COLO829 (cell line): Measurements from ENCODE around the gene ETV6.

ENCODE experiments used
- DNase-seq: peaks from one replicate; pipeline ENCODE4 v3.0.0; 2012; ENCODE audit warnings: low spot score

ETV6 gene

GRCh38 chr12:11696084-11696483 lies 46.6 kb downstream of the ETV6 start:
- no peak for DNase-seq

GRCh38 chr12:11697131-11697530 lies 47.7 kb downstream of the ETV6 start:
- no peak for DNase-seq

DNA sequence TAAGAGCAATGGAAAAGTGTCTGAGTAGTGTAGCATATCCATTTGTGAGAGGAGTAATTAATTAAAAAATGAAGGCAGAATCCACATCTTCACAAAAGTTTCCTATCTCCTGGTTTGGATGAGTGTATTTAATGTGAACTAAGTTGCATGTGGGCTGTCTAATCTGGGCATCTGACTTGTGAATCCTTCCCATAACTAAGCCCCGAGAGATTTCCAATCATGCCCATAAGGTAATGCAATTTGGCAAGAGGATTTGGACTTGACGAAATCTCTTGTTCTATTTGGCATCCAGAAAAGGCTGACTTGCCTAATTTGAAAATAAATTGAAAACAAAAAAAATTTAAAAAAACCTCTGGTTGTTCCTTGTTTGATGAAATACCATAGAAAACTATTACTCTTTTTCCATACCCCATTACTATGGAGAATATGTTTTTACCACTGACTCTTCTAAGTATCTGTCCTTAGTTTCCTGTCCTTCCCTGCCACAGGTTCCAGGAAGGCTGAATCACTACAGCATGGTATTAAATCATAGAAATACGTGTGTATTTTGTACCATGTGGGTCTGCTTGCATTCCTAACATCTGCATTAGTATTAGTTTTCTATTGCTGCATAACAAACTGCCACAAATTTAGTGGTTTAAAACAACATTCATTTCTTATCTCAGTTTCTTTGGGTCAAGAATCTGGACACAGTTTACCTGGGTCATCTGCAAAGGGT lies 48.4 kb downstream of the ETV6 start:
- no peak for DNase-seq

- no peak for DNase-seq
These were observed 49.3 kb downstream of the ETV6 start for GRCh38 chr12:11698729-11699128.

DNA sequence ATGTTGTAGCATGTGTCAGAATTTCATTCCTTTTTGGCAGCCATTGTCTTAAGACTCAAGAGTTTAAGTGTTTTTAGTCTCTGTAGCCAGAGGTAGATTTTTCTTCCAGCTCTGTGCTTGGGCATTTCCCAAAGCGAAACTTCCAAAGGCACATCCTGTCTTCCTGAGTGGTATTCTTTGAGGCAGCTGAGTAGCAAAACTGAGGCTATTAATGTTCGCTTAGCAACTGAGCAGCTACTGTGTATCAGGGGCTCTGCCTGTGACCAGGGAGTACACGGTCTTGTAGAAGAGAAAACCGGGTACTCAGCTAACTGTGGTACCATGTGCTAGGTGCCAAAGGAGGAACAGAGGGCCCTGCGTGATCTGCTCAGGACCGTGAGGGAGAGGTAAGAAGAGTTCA lies 52.0 kb downstream of the ETV6 start:
- no peak for DNase-seq

DNA sequence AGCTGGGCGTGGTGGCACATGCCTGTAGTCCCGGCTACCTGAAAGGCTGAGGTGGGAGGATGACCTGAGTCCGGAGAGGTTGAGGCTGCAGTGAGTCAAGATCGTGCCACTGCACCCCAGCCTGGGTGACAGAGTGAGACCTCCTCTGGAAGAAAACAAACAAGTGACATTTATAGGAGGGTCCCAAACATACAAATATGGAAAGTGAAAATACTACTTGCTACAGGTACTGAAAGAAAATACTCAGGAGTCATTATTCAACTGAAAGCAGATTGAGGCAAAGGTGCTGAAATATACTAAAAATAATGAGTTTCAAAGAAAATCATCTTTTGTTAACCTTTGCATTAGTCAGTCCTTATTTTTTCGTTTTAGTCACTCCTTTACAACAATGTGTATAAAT lies 53.5 kb downstream of the ETV6 start:
- DNase-seq: no peak

- no peak for DNase-seq
These were observed 53.9 kb downstream of the ETV6 start for GRCh38 chr12:11703378-11703777.

DNA sequence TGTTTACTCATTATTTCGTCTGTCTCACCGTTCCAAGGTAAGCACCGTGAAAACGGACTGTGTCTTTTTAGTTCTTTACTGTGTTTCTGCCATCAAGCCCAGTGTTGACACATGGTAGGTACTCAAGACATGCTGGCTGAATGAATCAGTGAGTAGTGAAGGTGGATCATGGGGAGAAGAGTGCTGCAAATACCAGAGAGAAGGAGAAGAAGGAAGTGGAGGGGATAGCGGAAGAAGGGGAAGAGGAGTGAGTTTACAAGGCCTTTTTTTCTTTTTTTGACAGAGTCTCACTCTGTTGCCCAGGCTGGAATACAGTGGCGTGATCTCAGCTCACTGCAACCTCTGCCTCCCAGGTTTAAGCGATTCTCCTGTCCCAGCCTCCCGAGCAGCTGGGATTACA lies 54.6 kb downstream of the ETV6 start:
- DNase-seq: no peak

GRCh38 chr12:11705010-11705409 lies 55.5 kb downstream of the ETV6 start:
- DNase-seq: no peak

GRCh38 chr12:11706509-11707379 lies 57.3 kb downstream of the ETV6 start:
- no peak for DNase-seq

- DNase-seq: no peak
These were observed 58.1 kb downstream of the ETV6 start for GRCh38 chr12:11707535-11707934.

GRCh38 chr12:11709513-11709912 lies 60.0 kb downstream of the ETV6 start:
- DNase-seq: no peak

GRCh38 chr12:11710431-11710830 lies 61.0 kb downstream of the ETV6 start:
- no peak for DNase-seq

GRCh38 chr12:11710906-11711305 lies 61.4 kb downstream of the ETV6 start:
- DNase-seq: no peak

DNA sequence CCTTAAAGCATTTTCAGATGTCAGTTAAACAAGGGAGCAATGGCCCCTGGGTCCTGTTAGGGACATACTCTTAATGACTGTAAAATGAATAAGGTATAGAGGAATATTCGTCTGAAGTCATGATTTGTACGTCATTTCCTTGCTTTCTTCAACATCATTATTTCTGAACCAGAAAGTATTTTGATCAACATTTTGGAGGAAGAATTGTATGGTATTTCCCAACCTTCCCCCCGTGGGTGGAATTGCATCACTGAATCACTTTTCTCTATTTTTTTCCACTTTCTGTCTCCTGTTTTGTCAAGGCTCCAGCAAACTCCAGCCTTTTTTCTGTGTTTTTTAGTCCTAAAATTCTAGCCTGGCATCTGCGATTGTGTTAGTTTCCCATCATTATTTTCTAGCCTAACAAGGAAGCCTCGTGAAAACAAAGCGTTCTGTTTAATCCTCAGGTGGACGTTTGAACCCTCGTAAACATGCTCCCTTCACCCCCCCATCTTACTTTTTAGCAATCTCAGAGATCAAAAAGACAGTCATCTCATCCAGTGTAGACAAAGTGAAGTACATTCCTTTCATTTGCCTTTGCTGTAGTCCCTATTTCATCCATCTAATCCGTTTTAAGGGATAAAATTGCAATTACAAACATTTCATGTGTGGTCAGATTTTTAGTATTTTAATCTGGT lies 62.3 kb downstream of the ETV6 start:
- no peak for DNase-seq

GRCh38 chr12:11712491-11712890 lies 63.0 kb downstream of the ETV6 start:
- DNase-seq: no peak

DNA sequence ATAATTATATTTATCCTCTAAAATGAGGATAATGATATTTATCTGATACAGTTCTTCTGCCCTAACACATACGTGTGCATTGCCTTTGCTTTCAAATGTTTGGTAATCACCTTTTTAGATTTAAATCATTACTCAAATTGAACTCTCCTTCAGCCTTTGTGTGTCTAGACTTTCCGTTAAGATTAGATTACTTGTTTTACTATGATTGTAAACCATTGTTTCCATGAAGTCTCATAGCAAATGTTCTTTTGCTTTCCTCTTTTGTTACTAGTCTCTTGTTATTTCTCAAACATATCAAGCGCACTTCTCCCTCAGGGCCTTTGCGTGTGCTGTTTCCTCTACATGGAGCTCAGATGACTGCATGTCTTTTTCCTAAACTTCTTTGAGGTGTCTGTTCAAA lies 63.7 kb downstream of the ETV6 start:
- DNase-seq: no peak

DNA sequence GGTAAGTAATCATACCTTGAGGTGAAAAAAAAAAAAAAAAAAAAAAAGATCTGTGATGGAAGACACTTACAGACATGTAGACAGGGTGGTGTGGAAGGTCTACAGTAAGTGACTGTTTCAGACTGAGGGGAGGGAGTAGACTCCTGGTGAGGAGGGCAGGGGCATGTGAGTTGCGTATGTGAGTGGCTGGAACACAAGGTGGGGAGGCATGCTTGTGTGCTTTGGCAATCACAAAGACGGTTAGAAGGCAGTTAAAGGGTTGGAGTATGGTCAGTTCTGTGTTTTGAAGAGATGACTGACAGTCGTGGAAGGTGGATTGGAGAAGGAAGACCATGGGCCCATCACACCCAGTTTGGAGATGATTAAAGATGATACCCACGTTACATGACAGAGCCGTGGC lies 65.2 kb downstream of the ETV6 start:
- no peak for DNase-seq

DNA sequence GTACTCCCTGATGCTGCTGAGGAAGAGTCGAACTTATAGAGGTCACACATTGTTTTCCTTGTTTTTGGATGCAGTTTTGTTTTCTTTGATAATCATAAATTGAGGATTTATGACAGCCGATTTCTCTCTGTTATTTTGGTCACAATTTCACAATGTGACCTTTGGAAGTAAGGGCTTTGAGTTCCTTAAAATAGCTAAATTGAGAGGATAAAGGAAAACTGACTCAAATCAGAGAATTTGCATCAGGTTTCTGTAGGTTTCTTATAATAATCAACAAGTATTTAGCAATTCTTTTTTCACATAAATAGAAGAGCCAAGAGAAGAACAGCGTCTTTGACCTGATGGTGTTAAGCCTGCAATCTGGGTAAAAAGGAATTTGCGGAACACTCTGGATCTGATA lies 66.1 kb downstream of the ETV6 start:
- no peak for DNase-seq

DNA sequence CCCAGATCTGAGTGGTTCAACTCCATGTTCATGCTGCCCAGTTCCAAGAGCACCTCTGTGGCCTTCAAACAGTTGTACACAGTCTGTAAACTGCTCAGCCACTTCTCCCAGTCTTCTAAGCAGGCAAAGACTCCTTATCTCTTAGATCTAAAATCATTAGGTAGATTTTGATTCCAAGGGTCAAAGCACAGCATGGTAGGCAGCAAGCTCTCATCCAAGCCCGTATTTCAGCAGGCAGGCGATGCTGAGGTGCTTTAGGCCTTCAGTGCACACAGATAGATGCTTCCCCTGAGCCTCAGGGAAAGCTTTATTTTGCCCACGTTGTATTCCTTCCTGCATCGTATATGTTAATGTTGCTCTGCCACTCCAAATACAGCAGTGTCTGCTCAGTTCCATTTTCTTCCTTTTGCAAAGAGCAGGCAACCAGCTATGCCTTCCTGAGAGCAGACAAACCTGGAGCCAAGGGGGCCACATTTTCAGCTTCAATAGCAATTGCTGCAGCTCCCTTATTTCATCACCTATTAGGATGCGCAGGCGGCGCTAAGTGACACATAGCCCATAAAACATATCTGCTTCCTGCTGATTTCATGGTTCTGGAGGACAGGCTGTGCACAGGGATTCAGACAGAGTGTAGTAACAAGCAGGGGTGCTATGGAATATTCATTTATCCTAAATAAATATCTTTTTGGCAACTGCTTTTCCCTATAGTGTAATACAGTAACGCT lies 67.5 kb downstream of the ETV6 start:
- peak; percentile 56 for DNase-seq

DNA sequence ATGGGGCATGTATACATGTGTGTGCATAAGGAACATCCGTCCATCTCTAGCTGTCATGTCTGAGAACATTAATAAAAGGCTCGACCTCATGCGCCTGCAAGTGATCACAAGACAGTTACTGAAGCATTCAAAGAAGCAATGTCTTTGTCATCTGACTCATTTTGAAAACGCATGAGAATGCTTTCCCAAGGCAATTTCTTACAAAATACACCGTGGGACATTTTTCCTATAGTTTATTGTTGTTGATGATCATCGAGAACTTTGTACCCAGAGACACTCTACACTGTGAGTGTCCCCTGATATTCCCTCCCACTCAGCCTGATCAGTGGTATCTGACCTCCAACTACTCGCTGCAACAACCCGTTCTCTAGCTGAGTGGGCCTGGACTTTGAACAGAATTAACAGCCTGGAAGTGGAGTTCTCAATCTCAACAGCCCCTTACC lies 68.1 kb downstream of the ETV6 start:
- peak; percentile 60 for DNase-seq

DNA sequence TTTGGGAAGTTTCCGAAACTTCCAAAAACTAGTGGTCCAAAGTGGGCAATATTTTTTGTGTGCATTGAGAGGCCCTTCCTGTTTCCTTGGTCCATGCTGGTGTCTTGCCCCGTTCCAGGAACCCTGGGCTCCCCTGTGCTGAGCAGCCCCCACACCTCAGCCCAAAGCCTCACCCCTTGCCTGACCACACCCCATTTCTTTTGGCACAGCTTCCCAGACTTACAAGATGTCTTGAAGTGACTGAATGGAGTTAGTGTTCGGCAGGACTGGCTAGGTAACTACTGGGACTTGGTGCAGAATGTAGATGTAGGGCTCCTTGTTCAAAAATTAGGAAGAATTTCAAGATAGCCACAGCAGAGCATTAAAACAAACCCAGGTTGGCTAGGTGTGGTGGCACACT lies 68.6 kb downstream of the ETV6 start:
- no peak for DNase-seq
